SK-N-SH (cell line): ENCODE data around the gene RNF148. TPM values are rescaled to one million over a fixed set of nuclear protein-coding genes. Genes with fewer than 3 reads are reported as not detected.

Experiments
- CTCF ChIA-PET: fragments of 300-600, 350-600 bp; formaldehyde crosslinking; extraction: SDS; loops from one replicate; lab custom pipeline; 2021; lab: Yijun Ruan, JAX
- POLR2A ChIA-PET: fragments of 350-600 bp; sonication (Branson Sonifier 250); formaldehyde crosslinking; extraction: SDS; loops from one replicate; lab custom pipeline; 2020; ENCODE audit warnings: antibody characterized with exemption, inconsistent platforms; lab: Yijun Ruan, JAX
- DNase-seq: peaks from one replicate; pipeline ENCODE4 v3.0.0; 2012
- H2AFZ ChIP-seq: fragments of 200-600 bp; sonication (generic); 2 replicates; pipeline ENCODE4 v1.8.1; 2016; ENCODE audit warnings: antibody characterized with exemption, mild to moderate bottlenecking, low read depth
- H3F3A ChIP-seq: fragments of 200-600 bp; sonication (generic); replicated peaks from 2 replicates; pipeline ENCODE3; 2016; ENCODE audit warnings: antibody characterized with exemption, mild to moderate bottlenecking; ENCODE audit not compliant: insufficient read depth
- H3K27ac ChIP-seq, 2 experiments: fragments of 200-500 bp in 1 of 2; fragments of 200-600 bp in 1 of 2; sonication (Bioruptor generic) in 1 of 2; sonication (generic), shearing (Covaris generic) in 1 of 2; 2 replicates each; pipeline versions ENCODE4 v1.5.1 to v1.6.1; 2014 to 2016; ENCODE audit warnings: low read depth in 2 of 2, inconsistent platforms in 1 of 2, low read length in 1 of 2, mild to moderate bottlenecking in 1 of 2, mixed read lengths in 1 of 2
- H3K27me3 ChIP-seq: fragments of 200-600 bp; sonication (generic), shearing (Covaris generic); 2 replicates; pipeline ENCODE4 v1.6.1; 2016; ENCODE audit warnings: mixed run types; ENCODE audit not compliant: insufficient read depth
- H3K36me3 ChIP-seq, 2 experiments: fragments of 200-500 bp in 1 of 2; fragments of 200-600 bp in 1 of 2; sonication (Bioruptor generic) in 1 of 2; sonication (generic) in 1 of 2; replicated peaks in 1 of 2; 2 replicates each; pipeline versions ENCODE3 to v1.5.1; 2014 to 2016; ENCODE audit warnings: low read length in 1 of 2, mild to moderate bottlenecking in 1 of 2; ENCODE audit not compliant: insufficient read depth in 2 of 2, control insufficient read depth in 1 of 2
- H3K4me1 ChIP-seq, 2 experiments: fragments of 200-500 bp in 1 of 2; fragments of 200-600 bp in 1 of 2; sonication (Bioruptor generic) in 1 of 2; sonication (generic), shearing (Covaris generic) in 1 of 2; 2 replicates each; pipeline versions ENCODE4 v1.5.1 to v1.6.1; 2014 to 2016; ENCODE audit warnings: low read depth in 1 of 2, low read length in 1 of 2, mixed run types in 1 of 2; ENCODE audit not compliant: insufficient read depth in 2 of 2, control insufficient read depth in 1 of 2
- H3K4me2 ChIP-seq: fragments of 200-600 bp; sonication (generic), shearing (Covaris generic); 2 replicates; pipeline ENCODE4 v1.6.1; 2017; ENCODE audit warnings: mixed run types
- H3K4me3 ChIP-seq, 2 experiments: fragments of 200-500 bp in 1 of 2; fragments of 200-600 bp in 1 of 2; sonication (Bioruptor generic) in 1 of 2; sonication (generic), shearing (Covaris generic) in 1 of 2; 2 replicates each; pipeline versions ENCODE4 v1.5.1 to v1.8.1; 2014 to 2016; ENCODE audit warnings: low read depth in 2 of 2, inconsistent platforms in 1 of 2, low read length in 1 of 2, mild to moderate bottlenecking in 1 of 2, mixed read lengths in 1 of 2, moderate library complexity in 1 of 2
- H3K79me2 ChIP-seq: fragments of 200-600 bp; sonication (generic); 2 replicates; pipeline ENCODE4 v1.8.1; 2017; ENCODE audit warnings: mild to moderate bottlenecking; ENCODE audit not compliant: insufficient read depth
- H3K9ac ChIP-seq: fragments of 200-600 bp; sonication (generic); 2 replicates; pipeline ENCODE4 v1.6.1; 2017; ENCODE audit warnings: mixed run types
- H3K9me2 ChIP-seq: fragments of 200-600 bp; sonication (generic); 2 replicates; pipeline ENCODE4 v1.6.1; 2017; ENCODE audit warnings: mixed run types
- H3K9me3 ChIP-seq: fragments of 200-600 bp; sonication (generic); 2 replicates; pipeline ENCODE4 v1.6.1; 2017; ENCODE audit warnings: mixed run types, mild to moderate bottlenecking, moderate library complexity
- H4K20me1 ChIP-seq: fragments of 200-600 bp; sonication (generic); 2 replicates; pipeline ENCODE4 v1.6.1; 2017; ENCODE audit warnings: mild to moderate bottlenecking, mixed run types; ENCODE audit not compliant: insufficient read depth
- FOSL2 ChIP-seq: IDR thresholded peaks from 2 replicates; pipeline ENCODE4 v1.4.0; 2012; ENCODE audit warnings: low read depth, mild to moderate bottlenecking, moderate library complexity, borderline replicate concordance
- GABPA ChIP-seq: IDR thresholded peaks from 2 replicates; pipeline ENCODE4 v1.4.0; 2012; ENCODE audit warnings: low read depth, mild to moderate bottlenecking
- IRF3 ChIP-seq: fragments of 150-350 bp; IDR thresholded peaks from 2 replicates; pipeline ENCODE4 v1.6.1; 2016; ENCODE audit warnings: mild to moderate bottlenecking, low read depth, low read length
- PBX3 ChIP-seq: IDR thresholded peaks from 2 replicates; pipeline ENCODE4; 2012
- RAD21 ChIP-seq: IDR thresholded peaks from 2 replicates; pipeline ENCODE4 v1.6.1; 2012; ENCODE audit warnings: mild to moderate bottlenecking, low read length
- REST ChIP-seq: IDR thresholded peaks from 2 replicates; pipeline ENCODE4 v1.6.1; 2012; ENCODE audit warnings: mild to moderate bottlenecking, low read depth, low read length, moderate library complexity
- RFX5 ChIP-seq: IDR thresholded peaks from 2 replicates; pipeline ENCODE4 v1.6.1; 2012; ENCODE audit warnings: mild to moderate bottlenecking, improper control_type of control experiment, low read length
- SIN3A ChIP-seq: IDR thresholded peaks from 2 replicates; pipeline ENCODE4 v1.6.1; 2012; ENCODE audit warnings: low read depth, mild to moderate bottlenecking, low read length, moderate library complexity, borderline replicate concordance
- SMC3 ChIP-seq: IDR thresholded peaks from 2 replicates; pipeline ENCODE4 v1.6.1; 2012; ENCODE audit warnings: low read depth, low read length, improper control_type of control experiment
- TEAD4 ChIP-seq: IDR thresholded peaks from 2 replicates; pipeline ENCODE4 v1.4.0; 2012; ENCODE audit warnings: mild to moderate bottlenecking, borderline replicate concordance; ENCODE audit not compliant: insufficient read depth
- USF2 ChIP-seq: fragments of 150-350 bp; IDR thresholded peaks from 2 replicates; pipeline ENCODE4 v1.6.1; 2017; ENCODE audit warnings: antibody characterized with exemption, low read length, low read depth, borderline replicate concordance
- ZBTB33 ChIP-seq: IDR thresholded peaks from 2 replicates; pipeline ENCODE4 v1.4.0; 2012; ENCODE audit warnings: low read depth, borderline replicate concordance
- WGBS: methylation state at CpG from one replicate; pipeline ENCODE4 v1.1.6; 2017; ENCODE audit warnings: low lambda C conversion rate; 5-methylcytosine and 5-hydroxymethylcytosine counted together
- polyA plus RNA-seq, 3 experiments: library from polyadenylated mRNA; depleted of rRNA; stranded (reverse); fragments of >200 nt; gene quantifications; 2 replicates each; pipeline ENCODE4 v1.2.3, GENCODE V29; 2012

Gene RNF148
- polyA plus RNA-seq, 1 of the 3 experiments (the other 2 are of a cell fraction) = not detected

GRCh38 chr7:122658856-122659255, 43.9 kb downstream of the RNF148 start:
- H4K20me1 ChIP-seq = no peaks in the 10 kb centered on the region
- POLR2A ChIA-PET = no interaction called here
- H2AFZ ChIP-seq = no peak overlapping the region
- H3K36me3 ChIP-seq = no peaks in the 10 kb centered on the region
- CTCF ChIA-PET = no interaction called here
- H3K9me3 ChIP-seq = no peaks in the 10 kb centered on the region
- no peak overlapping the region for H3K4me2 ChIP-seq
- no peaks in the 10 kb centered on the region for H3K9me2 ChIP-seq
- DNase-seq = no peak
- 0% methylated on average over 2 of the region's 2 CpGs for WGBS
- no peak overlapping the region for H3K9ac ChIP-seq
- no peaks in the 10 kb centered on the region for H3F3A ChIP-seq
- no peak overlapping the region for H3K4me3 ChIP-seq
- H3K4me1 ChIP-seq = no peaks in the 10 kb centered on the region
- TF ChIP-seq FOSL2 (no peak), ZBTB33 (no peak), SIN3A (no peak), RFX5 (no peak), TEAD4 (no peak), REST (no peak), GABPA (no peak), USF2 (no peak), SMC3 (no peak), PBX3 (no peak), RAD21 (no peak), IRF3 (no peak)
- H3K27ac ChIP-seq = no peak overlapping the region
- no peaks in the 10 kb centered on the region for H3K79me2 ChIP-seq
- H3K27me3 ChIP-seq = no peaks in the 10 kb centered on the region; the same call in 1 of the 2 replicates
